SW 1271 (cell line): ENCODE data around the gene KRT6C.
"Not testable (repeated sequence)": the region's sequence is repeated elsewhere in the genome, so short reads cannot be mapped to it uniquely, and the experiment has no call there.

Source experiments
- DNase-seq, 2 experiments: peaks; one replicate each; lab custom pipeline; 2025; lab: John Stamatoyannopoulos, UW

KRT6C gene

DNA sequence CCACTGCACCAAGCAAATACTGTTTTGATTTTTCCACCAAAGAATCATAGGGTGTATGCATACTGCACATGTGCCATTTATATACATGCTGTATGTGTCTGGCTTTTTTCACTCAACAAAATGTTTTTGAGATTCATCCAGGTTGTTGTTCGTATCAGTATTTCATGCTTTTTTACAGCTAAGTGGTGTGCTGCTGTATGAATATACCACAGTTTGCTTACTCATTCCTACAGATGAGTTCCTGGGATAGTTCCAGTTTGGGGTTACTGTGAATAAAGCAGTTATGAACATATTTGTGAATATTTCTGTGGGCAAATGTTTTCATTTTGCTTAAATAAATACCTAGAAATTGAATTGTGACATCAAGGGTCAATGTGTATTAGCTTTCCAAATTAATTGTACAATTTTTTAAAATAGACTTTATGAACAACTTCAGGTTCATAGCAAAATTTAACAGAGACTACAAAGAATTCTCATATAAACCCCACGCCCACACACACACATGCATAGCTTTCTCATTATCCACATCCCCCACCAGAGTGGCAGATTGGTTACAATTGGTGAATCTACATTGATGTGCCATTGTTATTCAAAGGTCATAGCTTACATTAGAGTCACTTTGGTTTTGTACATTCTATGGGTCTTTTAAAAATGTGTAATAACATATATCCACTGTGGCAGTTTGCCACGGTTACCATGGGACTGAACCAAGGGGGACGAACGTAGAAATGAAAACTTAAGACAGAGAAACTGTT is 26.4 kb upstream of the KRT6C start:
- no peak for DNase-seq

DNA sequence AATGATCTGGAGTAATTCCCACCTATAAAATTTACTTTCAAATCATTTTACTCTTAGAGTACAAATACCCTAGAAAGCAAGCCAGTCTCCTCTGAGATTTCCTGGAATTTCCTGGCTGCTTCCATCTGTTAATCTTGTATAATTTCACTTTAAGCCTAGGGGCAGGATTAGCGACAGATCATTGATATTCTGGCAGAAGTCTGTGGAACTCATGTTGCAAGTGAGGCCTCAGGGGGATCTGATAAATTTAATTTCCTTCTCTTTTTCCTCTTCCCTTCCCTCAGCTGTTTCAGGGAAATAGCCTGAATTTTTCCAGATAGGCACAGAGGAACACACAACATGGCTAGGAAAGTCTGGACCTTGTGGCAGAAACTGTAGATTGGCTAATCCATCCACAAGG is 25.3 kb upstream of the KRT6C start:
- DNase-seq = no peak

DNA sequence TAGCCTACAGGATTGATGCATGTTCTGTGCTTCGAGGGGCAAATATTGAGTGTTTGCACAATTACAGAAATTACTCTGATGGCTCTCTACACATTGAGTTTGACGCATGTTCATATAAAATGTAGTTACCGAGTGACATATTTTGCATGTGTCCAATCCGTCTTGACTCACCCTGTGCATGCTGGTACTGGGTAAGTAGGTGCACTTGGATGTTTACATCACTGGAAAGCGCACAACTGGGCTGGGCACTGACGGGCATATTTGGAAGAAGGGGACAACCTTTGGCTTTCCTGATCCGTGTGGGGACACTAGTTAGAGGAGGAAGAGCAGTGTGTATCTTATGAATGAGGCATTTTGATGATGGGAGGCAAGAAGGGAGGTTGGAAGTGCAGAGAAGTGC is 24.4 kb upstream of the KRT6C start:
- DNase-seq = no peak

DNA sequence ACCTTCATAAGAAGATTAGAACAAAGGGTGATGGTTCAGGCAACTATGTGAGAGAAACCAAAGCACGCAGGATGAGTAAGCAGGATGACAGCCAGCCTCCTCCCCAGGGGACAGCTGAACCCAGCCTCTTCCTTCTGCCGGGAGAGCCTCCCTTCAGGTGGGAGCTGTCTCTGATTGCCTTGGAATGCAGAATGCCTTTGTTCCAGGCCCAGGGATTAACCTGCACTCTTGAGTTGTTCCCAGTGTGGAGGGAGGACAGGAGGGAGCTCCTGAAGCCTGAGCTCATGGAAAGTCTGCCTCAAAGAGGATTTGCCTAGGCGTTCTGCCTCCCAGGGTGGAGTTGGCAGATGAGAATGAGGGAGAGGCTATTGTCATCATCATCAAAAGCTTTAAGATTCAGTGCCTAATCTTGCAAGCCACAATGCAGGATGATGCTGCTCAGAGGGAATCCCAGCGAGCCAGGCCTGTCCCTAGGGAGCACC is 23.0 kb upstream of the KRT6C start:
- DNase-seq = no peak

DNA sequence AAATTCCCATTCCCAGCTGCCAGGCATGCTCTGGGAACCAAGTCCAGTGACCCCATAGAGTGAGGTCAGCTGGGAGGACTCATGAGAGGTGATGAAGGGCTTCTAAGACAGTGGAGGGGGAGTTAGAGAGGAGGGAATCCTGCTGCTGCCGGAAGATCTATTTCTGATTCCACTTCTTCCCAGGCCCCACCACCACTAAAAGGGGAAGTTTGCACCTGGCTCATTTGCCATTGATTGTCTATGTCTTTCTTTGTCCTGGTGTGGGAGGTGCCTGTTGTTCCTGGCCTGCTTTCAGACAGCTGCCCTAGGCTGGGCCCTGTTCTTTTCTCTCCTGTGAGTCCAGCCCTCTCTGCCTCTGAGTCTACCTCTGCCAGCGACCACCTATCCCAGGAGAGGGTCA is 22.4 kb upstream of the KRT6C start:
- no peak for DNase-seq

DNA sequence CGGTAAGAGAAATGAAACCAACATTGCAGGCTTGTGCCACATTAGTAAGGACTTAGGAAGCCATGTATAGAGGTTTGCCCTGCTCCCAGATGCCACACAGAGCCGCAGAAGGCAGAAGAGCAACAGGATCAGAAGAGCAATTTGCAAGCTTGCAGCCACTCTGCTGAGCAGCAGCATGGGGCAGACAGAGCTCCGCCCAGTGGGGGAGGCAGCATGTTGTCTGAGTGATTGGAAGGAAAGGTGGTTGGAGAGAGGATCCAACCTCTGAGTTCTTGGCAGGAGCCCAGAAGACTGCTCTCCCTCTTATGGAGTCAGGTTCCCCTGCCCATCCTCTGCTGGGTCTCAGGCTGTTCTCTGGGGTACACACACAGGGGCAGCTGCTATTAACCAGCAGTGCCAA is 21.8 kb upstream of the KRT6C start:
- no peak for DNase-seq

DNA sequence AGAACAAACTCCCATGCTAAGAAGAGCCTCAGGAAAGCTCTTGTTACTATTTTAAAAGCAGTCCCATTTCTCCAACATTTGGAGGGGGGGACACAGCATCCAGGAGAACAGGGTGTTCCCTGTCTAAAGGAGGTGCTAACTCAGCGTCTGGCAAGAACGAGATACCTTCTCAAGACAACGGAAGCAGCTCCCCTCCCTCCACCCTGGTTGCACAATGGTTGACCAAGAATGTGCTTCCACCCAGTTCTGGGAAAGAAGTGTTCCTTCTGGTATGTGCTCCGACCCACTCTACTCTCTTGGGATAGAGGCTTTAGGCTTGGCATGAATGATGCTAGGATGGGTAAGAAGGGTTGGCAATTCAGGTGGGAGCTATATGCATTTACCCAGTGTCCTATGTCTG is 20.9 kb upstream of the KRT6C start:
- DNase-seq = no peak

DNA sequence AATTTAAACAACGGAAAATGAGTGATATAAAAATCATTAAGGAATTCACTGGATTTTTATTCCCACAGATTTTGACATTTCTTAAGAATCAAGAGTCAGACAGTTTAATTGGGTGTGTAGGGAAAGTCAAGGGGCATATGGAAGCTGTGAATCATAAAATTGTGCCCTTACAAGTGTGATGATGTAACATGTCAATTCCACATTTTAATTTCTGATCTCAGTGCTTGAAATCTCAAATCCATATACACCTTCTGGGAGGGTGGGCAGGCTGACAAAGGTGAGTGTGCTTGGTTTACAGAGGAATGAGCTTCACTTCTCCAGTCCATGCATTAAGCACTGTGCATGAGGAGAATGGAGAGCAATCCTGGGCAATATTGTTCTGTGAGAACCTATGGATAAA is 20.5 kb upstream of the KRT6C start:
- no peak for DNase-seq

DNA sequence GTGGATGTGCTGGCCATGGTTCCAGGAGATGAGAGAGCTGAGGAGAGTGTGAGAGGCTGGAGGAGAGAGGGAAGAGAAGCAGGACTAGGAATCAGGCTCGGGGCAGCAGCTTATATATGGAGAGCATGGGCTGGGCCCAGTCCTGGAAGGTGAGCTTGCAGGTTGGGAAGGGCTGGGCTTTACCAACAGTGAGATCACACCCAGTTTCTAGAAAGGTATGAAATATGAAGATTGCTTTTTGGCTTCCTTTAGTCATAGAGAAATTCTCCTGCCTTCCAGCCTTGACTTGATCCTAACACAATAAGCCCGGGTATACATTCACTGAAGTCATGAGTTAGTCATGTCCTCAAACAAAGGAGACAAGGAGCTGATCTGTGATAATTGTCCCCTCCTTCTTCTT is 19.6 kb upstream of the KRT6C start, which contains the start of gene KRT6A:
Gene KRT6A (minus strand): TSS at position 86 of the 400 bp plus-strand sequence. CDS start 69 bp downstream, at position 17.
- DNase-seq = no peak

DNA sequence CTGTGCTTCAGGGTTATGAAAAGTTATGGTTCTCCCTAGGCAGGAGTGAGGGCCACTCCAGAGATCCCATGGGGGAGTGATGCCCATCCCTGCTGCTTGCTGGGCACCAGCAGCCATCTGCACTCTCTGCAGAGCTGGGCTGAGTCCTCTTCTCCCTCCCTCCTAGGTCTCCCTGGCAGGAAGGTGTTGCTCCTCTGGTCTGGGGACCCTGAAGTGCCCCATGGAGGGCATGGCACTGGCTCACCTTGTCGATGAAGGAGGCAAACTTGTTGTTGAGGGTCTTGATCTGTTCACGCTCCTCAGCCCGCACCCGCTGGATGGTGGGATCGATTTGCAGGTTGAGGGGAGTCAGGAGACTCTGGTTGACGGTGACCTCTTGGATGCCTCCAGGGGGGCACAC is 18.8 kb upstream of the KRT6C start:
- DNase-seq = not testable (repeated sequence)

DNA sequence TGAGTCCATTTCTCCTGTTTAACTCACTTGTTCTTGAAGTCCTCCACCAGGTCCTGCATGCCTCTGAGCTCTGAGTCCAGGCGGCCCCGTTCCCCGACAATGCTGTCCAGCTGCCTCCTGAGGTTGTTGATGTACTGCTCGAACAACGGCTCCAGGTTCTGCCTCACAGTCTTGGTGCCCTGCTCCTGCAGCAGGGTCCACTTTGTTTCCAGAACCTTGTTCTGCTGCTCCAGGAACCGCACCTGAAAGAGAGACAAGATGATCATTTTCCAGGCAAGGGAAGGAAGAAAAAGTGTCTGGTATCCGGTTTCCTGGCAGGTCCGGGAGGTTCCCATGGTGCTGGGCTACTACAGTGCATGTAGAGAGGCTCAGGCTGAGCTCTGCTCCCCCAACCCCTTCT is 17.9 kb upstream of the KRT6C start:
- DNase-seq = not testable (repeated sequence)

DNA sequence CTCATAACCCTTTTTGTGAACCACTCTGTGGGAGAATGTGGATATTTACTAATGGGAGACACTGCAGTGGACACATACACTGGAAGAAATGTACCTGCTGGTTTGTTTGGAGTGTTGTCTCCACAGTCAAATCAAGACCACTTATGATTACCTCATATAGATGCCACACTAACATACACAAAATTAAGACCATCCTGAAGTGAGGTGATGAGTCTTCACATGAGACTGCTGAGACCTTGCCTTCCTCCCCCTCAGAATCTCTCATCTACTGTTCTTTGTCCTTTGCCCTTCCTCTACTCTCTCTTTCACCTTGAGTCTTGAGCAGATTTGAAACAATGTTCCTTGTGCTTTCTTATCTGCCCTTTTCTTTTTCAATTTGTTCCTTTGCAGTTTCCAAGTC is 15.1 kb upstream of the KRT6C start:
- no peak for DNase-seq

DNA sequence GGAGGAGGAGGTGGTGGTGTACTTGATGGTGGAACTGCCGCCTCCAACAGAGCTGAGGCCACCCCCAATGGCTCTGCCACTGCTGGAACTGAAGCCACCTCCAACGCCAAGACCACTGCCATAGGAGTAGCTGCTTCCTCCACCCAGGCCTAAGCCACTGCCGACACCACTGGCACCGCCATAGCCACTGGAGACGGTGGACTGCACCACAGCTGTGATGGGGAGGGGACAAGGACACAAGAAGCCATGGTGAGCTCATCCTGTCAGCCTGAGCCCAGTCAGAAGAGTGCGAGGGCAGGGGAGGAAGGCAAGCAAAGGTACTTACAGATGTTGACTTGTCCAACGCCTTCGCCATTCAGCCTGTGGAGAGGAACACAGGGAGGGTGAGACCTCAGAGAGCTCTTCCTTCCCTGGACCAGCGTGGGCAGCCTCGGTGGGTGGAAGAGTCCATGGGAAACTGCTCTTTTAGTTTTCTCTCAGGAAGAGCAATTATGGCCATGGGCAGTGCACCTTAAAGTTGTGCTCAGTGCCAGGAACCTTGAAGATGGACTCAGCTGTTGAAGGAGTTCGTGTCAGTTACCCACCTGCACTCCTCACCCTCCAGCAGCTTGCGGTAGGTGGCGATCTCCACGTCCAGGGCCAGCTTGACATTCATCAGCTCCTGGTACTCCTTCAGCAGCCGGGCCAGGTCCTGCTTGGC is 14.3 kb upstream of the KRT6C start:
- not testable (repeated sequence) for DNase-seq

DNA sequence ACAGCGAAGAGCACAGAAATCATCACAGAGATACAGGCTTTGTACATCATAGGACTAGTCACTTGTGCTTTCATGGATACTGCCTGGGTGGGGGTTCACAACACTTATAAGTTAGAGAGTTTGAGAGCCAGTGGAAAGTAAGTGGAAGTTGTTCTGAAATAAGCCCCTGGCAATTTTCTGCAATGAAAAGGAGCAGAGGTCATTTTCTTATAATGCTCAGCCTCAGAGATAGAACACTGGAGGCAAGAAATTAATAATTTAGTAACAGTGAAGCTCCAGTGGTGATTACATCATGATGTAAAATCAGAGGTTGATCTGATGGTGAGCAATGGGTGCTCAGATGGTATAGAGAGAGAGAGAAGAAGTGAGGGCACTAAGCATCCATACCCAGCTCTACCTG is 13.6 kb upstream of the KRT6C start:
- no peak for DNase-seq

DNA sequence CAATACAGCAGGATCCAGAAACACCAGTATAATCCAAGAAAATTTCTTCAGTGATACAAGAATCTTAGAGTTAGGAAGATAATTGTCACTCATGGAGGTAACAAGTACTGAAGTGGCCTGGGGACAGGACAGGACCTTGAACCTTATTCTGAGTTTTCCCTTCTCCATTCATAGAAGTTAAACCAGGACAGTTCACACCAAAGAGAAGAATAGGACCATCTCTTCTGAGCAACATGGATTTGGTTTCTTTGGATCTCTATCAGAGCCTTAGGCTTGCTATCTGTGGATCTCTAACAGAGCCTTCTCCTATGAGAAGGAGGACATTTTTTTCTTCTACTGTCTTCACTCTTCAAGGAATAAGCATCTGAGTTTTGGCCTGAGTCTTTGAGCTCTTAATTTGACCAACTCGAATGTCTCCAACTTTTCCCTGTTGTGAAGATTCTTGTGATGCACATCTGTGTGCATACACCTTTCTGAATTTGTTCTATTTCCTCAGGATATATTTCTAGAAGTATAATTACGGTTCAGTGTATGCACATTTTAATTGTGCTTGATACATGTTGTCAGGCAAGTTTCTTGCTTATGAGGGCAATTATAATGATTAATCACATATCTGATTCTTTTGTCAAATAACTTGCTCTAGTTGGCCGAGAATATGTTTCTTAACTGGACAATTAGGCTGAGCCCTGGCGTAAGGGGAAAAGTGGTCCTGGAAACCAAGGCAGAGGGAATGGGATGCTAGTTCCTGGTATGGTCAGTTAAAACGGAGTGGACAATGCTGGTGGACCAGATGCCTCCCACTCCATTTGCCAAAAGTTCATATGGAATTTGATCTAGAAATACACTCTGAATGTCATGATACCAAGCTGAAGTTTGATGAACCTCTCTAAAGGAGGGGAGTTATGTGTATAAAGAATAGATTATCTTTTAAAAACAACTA is 12.8 kb upstream of the KRT6C start:
- no peak for DNase-seq

DNA sequence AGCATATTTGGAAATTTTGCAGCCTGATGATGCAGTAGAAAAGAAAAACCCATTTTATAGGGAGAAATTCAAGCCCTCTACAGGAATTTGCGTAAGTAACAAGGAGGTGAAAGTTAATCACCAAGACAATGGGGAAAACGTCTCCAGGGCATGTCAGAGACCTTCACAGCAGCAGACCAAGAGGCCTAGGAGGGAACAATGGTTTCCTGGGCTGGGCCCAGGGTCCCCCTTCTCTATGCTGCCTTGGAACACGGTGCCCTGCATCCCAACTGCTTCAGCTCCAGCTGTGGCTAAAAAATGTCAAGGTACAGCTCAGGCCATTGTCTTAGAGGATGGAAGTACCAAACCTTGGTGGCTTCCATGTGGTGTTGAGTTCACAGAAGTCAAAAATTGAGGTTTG is 6.5 kb upstream of the KRT6C start:
- DNase-seq = no peak

DNA sequence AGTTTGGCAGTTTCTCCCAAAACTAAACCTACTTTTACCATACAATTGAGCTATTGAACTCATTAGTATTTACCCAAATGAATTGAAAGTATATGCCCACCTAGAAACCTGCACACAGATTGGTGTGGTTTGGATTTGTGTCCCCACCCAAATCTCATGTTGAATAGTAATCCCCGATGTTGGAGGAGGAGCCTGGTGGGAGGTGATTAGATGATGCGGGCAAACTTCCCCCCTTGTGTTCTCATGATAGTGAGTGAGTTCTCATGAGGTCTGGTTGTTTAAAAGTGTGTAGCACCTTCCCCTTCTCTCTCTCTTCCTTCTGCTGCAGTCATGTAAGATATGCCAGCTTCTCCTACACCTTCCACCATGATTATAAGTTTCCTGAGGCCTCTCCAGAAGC is 4.0 kb upstream of the KRT6C start:
- no peak for DNase-seq

DNA sequence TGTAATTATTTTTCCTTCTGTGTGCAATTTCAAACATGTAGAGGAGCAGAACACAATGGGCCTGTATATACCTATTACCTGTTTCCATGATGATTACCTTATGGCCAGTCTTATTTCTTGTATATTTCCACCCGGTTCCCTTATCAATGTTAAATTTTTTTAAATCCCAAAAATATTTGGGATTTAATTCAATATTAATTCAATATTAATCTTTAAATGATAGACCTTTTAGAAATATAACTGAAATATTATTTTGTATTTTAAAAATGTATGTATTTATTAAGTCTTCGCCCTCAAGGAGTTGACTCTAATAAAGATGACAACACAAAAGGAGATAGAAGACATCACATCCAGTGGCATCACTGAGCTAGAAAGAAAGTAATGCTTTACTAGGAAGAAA is 607 bp upstream of the KRT6C start:
- DNase-seq = no peak

DNA sequence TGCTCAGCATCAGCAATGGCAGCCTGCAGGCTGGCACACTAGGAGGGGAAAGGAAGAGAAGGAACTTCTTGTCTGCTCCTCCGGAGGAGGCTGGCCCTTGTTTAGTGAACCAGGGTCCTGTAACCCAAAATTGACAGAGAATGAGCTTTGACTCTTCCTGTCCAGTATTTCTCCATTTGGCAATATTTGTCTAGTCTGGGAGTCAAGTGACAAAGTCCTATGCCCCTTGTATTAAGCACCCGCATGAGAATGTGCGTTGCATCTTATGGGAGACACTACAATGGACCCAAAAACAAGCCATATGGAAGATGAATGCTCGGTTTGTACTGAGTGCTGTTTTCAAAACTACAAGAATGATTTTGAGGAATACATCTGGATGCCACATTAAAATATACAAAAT is 3.8 kb downstream of the KRT6C start:
- no peak for DNase-seq

DNA sequence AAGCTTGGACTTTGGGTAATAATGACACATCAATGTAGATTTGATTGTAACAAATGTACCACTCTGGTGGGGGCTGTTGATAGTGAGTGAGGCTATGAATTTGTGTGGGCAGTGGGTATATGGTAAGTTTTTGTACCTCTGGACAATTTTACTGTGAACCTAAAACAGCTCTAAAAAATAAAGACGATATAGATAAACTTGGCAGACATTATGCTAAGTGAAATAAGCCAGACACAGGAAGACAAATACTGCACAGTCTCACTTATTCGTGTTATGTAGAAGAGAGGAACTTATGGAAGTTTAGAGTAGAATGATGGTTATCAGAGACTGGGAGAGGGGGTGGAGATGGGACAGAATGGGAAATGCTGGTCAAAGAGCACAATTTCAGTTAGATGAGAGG is 8.7 kb downstream of the KRT6C start:
- DNase-seq = no peak

DNA sequence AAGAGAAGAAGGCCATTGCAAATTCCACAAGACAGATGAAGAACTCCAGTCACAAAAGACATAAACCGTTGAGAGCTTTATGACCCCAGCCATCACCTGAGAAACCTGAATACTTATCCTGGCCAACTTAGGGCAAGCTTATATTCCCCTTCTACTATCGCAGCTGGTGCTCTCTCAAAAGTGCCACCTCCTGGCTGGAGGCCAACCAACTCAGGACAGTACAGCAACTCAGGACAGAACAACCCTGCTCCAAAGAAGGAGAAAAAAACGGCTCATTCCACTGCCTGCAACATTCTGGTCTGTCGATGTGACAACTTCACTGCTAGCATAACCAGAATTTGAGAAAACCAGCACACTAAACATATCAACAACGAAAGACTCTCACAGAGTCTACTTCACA is 11.9 kb downstream of the KRT6C start:
- DNase-seq = no peak

DNA sequence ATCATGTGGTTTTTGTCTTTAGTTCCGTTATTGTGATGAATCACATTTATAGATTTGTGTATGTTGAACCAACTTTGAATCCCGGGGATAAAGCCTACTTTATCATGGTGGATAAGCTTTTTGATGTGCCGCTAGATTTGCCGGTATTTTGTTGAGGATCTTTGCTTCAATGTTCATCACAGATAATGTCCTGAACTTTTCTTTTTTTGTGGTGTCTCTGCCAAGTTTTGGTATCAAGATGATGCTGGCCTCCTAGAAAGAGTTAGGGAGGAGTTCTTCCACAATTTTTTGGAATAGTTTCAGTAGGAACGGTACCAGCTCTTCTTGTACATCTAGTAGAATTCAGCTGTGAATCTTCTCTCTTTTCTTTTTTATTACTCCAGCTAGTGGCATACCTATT is 14.7 kb downstream of the KRT6C start:
- DNase-seq = no peak

DNA sequence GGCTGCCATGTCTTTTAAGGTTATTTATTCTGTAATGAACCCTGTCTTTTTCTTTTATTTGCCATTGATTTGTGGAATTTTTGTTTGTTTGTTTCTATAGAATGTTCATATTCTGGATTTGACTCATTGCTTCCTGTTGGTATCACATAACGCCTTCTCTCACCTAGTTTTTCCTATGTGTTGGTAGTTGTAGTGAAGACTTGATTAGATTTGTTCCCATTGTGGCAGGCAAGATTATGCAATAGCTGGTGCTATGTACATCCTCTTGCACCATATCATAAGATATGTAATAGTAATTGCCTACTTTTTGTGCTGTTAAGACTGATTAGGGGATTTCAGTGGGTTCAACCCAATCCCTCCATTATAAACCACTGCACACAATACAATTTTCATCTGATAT is 17.8 kb downstream of the KRT6C start:
- no peak for DNase-seq
